Embryonic facial prominence (tissue), 1 donor: Measurements from ENCODE around the gene PHRF1.
"Not testable (repeated sequence)": the region's sequence is repeated elsewhere in the genome, so short reads cannot be mapped to it uniquely, and the experiment has no call there.

Source experiments
- DNase-seq: peaks from one replicate; pipeline ENCODE4 v3.0.0-alpha.2; 2016; ENCODE audit errors: extremely low spot score

The PHRF1 gene

DNA sequence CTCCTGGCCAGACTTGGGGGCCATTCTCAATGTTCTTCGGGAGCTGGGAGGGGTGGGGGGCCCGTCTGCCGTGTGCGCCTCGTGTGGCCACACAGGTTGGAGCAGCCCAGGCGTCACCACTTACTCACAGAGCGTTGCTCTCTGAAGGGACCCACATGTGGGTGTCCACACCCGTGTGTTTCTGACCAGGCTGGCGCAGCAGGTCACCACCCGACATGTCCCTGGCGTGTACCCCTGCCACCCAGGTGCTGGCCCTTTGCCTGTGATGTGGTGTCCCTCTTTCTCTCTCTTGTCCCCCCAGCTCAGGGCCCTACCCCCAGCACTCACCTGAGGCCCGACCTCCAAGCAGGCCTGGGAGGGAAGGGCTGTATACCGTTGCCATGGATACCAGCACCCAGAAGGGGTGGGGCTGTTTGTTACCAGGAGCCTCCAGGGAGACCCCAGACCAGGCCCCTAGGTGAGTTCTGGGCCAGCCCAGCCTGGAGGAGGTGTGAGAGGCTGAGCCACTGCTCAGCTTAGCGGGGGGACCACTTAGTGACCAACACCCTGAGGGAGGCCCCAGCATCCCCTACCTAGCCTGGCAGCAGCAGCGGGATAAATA lies 17.1 kb upstream of the PHRF1 start:
- no peak for DNase-seq

DNA sequence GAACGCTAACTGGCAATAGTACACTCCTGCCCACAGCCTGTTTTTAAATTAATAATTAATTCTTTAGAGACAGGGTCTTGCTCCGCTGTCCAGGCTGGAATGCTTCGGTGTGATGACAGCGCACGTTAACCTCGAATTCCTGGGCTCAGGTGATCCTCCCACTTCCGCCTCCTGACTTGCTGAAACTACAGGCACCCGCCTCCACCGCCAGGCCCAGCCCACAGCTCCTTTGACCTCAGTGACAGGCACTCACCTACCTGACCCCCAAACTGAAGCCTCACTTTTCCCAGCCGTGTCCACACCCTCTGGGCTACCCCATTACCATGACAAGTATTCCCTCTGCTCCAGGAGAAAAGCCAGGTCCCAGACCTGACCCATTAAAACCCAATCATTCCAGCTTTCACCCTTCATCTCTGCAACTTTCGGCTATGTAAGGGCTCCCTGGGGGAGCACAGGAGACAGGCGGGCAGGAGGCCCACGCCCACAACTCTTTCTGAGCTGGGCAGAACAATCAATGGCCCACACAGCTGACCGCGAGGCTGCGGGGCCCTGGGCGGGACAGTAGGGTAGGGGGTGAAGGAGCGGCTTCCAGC lies 16.5 kb upstream of the PHRF1 start:
- DNase-seq = no peak

DNA sequence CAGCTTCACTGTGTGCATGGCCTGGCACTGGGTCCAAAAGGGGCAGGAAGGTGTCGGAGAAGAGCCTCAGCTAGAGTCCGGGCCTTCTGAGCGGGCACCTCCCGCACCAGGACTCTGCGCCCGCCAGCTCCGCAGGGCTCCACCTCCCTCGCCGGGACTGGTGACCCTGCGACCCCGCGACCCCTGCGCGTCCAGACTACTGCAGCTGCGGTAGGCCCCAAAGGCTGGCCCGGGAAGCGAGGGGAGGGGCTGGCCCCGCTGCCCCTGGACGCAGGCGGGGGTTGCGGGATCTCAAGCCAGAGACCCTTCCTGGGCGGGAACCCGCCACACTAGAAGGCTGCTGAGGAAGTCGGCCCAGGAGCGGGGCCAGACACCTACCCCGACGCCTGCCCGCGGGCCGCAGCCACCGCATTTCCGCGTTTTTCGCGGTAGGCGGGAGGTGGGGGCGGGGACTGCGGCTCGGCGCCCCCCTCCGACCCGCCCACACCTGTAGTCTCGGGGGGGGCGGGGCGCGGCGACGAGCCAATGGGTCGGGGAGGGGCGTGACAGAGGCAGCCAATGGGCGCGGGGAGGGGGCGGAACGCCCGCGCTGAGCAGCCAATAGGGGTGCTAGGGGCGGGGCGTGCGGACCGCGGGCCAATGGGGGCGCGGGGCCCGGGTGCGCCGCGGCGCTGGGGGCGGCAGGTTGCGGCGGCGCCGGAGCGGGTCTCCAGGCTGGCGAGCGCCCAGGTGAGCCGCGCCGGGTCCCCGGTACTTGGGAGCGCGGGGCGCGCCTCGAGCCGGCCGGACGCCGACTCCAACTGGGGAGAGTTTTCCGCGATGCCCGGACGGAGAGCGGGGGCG lies 15.7 kb upstream of the PHRF1 start, which contains the start of the genes LMNTD2 and RASSF7:
LMNTD2 (minus strand) TSS at position 434 of the 843 bp plus-strand sequence; CDS start at position 412, 22 bp downstream.
RASSF7 (plus strand) TSS at position 666 of the 843 bp plus-strand sequence. CDS start 799 bp downstream, outside the sequence.
- DNase-seq = peak; percentile 78

DNA sequence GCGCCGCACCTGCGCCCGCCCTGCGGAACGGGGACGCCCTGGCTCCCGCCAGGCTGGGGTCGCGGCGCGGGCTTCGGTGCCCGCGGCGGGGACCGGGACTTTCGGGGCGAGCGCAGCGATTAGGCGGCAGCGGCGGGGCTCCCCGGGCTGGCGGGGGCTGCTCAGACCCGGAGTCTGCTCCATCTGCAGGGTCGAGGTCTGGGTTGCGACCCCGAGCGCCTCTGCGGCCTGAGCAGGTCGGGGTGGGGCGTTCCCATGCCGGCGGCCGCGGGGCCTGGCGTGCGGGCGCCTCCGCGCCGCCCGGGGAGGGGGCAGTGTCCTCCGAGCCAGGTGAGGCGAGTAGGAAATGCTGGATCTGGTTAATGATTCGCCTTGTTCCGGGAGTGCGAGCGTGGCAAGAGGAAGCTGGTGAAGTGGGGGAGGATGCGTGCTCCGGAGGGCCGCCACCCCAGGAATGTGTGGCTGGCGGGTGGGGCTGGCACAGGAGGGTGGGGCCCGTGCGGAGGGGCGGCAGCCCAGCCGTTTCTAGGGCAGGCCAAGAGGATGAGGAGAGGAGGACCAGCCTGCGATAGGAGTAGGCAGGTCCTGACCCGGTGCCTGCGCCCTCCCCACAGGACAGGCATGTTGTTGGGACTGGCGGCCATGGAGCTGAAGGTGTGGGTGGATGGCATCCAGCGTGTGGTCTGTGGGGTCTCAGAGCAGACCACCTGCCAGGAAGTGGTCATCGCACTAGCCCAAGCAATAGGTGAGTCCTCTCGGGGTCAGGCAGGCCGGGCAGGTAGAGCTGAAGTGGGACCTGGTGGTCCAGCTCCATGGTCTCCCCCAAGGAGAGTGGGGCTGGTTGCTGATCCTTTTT lies 14.9 kb upstream of the PHRF1 start:
- no peak for DNase-seq

DNA sequence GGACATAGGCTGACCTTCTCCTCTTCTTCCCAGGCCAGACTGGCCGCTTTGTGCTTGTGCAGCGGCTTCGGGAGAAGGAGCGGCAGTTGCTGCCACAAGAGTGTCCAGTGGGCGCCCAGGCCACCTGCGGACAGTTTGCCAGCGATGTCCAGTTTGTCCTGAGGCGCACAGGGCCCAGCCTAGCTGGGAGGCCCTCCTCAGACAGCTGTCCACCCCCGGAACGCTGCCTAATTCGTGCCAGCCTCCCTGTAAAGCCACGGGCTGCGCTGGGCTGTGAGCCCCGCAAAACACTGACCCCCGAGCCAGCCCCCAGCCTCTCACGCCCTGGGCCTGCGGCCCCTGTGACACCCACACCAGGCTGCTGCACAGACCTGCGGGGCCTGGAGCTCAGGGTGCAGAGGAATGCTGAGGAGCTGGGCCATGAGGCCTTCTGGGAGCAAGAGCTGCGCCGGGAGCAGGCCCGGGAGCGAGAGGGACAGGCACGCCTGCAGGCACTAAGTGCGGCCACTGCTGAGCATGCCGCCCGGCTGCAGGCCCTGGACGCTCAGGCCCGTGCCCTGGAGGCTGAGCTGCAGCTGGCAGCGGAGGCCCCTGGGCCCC lies 14.1 kb upstream of the PHRF1 start:
- no peak for DNase-seq

GRCh38 chr11:563066-563811 lies 13.0 kb upstream of the PHRF1 start:
- no peak for DNase-seq

DNA sequence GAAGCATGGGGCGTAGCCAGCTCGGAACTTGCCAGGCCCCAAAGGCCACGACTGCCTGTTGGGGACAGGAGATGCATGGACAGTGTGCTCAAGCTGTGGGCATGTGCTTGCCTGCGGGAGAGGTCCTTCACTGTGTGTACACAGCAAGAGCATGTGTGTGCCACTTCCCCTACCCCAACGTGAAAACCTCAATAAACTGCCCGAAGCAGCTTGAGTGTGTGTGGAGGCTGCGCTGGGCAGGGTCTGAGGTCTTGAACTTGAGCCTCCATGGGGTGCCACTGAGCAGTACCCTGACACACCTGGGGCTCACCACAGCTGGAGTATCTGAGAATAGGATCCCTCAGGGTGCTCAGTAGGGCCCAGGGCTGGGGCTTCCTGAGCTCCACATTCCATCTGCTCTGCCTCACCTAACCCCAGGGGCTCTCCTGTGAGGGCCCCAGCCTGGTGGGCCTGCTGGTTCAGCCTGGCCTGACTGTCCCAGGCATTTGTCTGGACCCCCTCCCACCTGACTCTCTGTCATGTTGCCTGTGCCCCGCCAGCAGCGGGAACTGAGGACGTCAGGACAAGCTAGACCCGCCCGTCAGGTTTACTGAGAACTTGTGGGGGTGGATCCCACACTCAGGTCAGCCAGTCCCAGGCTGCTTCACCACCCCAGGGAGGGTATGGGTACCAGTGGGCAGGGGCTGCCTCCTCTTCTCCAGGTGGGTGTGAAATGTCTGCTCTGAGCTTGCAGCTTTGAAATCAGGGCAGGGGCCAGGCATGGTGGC lies 12.3 kb upstream of the PHRF1 start:
- no peak for DNase-seq

DNA sequence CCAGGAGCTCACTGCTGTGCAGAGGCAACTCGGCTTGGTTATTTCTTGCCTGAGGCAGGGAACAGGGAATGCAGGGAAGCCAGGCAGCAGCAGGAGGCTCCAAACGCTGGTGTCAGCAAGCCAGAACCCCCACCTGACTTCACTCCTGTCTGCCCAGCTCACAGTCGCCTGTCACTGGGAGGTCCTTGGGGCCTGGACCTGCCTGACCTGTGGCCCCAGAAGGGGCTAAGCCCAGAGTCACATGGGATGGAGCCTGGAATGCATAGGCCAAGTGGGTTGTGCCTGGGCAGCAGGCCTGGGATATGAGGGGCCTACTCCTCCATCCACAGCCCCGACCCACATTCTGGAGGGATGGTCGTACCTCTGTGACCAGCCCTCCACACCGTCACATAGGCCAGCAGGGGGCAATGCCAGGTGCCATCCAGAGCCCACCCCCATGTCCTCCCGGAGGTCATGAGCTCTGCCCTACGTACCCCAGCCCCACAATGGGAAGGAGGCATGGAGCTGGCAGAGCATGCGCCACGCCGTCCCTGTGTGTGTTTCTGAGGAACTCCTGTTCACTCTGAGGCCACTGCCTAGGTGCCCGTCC lies 10.3 kb upstream of the PHRF1 start:
- DNase-seq = no peak

DNA sequence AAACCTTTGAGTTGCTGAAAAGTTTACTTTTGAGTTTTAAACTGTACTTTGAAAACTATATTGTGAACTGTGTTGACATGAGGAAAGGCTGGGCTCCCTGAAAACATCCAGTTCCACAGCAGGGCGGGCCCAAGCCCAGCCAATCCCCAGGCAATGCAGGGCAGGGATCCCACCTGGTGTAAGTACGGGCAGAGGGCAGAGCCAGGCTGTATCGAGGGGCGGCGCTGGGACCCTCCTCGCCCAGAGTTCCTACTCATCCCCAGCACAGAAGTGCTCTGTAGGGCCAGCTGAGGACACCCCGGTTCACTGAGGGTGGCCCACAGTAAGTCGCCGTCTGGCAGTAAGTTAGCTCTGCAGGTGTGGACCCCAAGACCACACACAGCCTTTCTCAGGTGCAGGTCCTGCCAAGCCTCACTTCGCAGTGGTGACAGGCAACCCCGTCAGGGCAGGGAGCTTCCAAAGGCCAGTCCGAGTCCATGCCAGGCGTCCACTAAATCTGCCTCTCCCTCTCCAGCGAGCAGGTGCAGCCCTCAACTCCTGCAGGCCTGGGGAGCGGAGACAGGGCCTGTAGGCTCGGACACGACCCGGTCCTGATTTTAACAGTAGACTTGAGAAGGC lies 9.2 kb upstream of the PHRF1 start:
- no peak for DNase-seq

- DNase-seq = no peak
Observed at GRCh38 chr11:567629-568292, 8.5 kb upstream of the PHRF1 start.

DNA sequence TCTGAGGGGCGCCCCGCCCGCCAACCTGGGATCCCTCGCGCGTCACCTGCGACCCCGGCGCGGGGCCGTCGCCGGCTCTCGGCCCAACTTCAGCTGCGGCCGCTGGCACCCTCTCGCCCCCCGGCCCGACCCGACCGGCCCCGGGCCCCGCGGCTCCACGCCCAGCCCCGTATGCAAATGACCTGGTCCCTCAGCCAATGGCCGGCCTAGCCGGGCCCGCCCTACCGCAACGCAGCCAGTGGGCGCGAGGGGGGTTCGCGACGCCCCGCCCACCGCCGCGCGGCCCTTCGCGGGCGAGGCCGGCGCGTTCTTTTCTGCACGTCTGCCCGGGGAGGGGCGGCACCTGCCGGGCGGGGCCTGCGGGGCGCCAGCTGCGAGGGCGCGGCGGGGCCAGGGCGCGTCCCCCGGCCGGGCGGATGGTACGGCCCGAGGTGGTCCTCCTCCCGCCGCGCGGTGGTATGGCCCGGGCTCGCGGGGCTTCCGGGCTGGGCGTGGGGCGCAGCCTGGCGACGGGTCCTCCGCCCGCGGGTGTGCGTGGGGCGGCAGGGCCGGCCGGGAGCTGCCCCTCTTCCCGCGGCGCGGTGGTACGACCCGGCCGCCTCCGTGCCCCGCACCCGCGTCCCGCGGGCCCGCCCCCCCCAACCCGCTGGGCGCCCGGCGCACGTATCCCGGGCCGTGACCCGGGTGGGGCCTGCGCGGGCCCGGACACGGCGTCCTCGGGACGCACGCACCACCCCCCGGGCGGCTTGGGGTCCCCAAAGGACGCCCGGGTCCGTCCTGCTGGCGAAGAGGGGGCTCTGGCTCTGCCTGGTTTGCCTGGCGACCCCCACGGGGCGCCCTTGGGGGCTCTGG lies 7.7 kb upstream of the PHRF1 start:
- DNase-seq = peak; percentile 81

GRCh38 chr11:569158-569885 lies 6.9 kb upstream of the PHRF1 start:
- DNase-seq = no peak

GRCh38 chr11:571802-572185 lies 4.5 kb upstream of the PHRF1 start:
- no peak for DNase-seq

- no peak for DNase-seq
Observed at GRCh38 chr11:573146-573759, 3.0 kb upstream of the PHRF1 start.

DNA sequence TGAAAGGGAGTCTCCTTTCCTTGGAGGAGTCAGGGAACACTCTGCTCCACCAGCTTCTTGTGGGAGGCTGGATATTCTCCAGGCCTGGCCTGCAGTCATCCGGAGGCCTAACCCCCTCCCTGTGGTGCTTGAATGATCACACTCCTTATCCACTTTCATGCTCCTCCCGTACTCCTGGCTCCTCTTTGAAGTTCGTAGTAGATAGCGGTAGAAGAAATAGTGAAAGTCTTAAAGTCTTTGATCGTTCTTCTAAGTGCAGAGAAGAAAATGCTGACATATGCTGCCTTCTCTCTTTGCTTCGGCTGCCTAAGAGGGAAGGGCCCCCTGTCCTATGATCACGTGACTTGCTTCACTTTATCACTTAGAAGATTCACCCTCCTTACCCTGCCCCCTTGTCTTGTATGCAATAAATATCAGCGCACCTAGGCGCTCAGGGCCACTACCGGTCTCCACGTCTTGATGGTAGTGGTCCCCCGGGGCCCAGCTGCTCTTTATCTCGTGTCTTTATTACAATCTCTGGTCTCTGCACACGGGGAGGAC lies 2.2 kb upstream of the PHRF1 start:
- DNase-seq = not testable (repeated sequence)

- DNase-seq = no peak
Observed at GRCh38 chr11:574632-575312, 1.5 kb upstream of the PHRF1 start.
